Cerebellar cortex (tissue), 1 donor: ENCODE measurements around the gene RAB11B.
"Not testable (repeated sequence)": the region's sequence is repeated elsewhere in the genome, so short reads cannot be mapped to it uniquely, and the experiment has no call there.

Source experiments
- DNase-seq: peaks from one replicate; pipeline ENCODE4 v3.0.0-alpha.2; 2015; ENCODE audit warnings: low spot score

RAB11B gene

DNA sequence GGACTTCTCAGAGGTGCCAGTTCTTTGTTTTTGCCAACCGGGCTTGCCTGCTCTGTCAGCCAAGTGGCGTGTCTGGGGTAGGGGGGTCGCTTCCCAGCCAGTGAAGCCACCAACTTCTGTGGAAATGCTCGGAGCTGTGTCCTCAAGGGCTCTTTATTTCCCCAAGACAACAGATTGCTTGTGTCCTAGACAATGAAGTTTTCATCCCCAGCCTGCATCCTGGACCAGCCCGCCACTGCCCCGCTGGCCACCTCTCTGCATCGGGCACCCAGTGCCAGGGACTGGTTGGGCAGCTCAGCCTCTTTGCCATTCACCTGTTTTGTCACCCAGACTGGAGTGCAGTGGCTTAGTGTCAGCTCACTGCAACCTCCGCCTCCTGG, 3.7 kb downstream of the RAB11B start:
- no peak for DNase-seq

DNA sequence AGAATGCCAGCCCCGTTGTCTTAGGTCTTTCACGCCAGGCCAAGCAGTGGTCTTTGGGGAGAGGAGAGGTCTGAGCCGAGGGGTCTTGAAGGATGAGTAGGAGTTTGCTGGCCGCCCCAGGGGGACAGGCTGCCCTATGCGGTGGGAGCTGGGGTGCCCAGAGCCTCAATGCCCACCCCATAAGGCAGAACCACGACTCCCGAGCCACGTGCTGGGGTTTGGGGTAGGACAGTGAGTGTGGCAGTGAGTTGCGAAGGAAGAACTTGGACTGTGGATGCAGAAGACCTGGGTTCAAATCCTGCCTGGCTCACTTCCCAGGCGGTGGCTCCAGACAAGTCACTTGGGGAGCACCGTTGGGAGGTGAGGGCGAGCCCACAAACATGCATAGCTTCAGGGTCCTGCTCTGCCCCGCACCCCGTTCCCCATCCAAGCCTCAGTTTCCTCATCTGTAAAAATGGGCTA, 5.5 kb downstream of the RAB11B start:
- no peak for DNase-seq

DNA sequence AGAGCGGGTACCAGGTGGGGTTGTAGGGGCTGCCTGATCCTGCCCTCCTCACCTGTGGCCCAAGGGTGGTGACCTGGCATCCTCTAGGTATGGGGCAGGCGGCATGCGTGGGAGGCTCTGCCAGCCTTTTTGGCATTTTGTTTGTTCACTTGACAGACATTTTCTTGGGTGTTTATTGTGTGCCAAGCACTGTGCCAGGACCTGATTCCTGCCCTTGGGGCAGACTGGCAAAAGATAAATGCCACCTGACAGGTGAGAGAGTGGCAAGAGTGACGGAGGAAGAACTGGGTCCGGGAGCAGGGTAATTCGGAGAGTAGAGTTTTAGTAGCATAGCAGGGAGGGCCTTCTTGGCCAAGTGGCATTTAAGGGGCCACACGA, 6.0 kb downstream of the RAB11B start:
- DNase-seq, result no peak

DNA sequence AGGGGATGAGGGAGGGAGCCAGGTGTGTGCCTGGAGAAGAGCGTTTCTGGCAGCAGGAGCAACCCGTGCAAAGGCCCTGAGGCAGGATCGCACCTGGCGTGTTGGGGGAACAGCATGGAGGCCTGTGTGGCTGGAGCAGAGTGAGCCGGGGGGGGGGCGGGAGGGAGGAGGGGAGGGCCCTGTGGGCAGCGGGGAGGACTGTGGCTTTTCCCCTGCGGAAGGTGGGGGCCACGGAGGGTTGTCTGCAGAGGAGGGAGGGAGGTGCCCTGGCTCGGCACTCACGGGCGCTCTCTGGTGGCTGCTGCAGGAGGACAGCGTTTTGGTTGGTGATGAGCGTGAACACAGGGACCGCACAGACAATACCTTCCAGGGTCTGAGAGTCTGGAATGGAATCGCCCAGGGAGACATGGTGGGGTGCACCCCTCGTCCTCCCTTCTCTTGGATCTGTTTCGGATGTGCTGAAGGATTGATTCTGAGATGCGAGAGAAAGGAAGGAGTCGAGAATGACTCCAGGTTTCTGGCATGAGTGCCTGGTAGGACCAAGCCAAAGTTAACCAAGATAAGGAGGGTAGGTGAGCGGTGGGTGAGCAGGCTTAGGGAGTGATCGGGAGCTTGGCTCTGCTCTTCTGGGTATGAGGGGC, 6.5 kb downstream of the RAB11B start:
- DNase-seq, result peak; percentile 49

DNA sequence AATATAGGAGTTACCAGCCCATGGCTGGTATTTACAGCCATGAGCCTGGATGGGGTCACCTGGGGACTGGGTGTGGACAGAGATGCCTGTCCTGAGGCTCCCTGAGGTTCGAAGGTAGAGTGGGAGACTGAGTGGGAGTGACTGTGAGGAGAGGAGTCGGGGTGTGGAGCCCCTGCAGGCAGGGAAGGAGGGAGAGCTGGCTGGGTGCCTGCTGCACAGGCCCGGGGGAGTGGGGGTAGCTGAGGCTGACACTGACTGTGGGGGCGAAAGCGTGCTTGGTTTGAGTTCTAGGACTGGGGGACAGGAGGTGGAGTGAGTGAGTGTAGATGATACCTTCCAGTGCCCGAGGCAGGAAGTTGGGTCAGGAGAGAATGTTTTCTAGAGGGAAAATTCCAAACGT, 7.1 kb downstream of the RAB11B start:
- DNase-seq, result no peak

DNA sequence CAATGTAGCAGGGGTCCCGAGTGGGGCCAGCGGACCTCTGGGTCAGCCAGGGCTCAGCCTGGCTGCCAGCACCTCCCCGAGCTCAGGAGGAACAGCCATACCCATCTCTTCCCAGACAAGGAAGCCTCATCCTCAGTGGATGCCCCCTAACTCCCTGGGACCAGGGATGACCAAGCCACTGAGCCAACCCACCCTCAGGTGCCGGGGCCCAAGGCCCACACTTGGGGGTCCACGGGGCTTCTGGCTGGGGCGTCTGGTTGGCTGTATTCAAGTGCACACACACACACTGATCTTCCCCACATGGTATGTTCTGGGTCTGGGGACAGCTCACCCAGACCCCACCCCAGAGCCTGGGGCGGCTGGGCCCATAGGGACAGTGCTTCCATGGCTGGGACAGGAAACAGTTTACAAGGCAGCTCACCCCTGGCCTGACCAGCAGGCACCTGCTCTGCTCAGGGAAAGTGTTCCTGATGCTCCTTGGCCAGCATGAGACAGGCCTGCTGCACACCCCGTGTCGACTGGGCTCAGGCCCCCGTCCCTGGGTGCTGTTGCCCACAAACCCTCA, 7.7 kb downstream of the RAB11B start:
- DNase-seq, result no peak

DNA sequence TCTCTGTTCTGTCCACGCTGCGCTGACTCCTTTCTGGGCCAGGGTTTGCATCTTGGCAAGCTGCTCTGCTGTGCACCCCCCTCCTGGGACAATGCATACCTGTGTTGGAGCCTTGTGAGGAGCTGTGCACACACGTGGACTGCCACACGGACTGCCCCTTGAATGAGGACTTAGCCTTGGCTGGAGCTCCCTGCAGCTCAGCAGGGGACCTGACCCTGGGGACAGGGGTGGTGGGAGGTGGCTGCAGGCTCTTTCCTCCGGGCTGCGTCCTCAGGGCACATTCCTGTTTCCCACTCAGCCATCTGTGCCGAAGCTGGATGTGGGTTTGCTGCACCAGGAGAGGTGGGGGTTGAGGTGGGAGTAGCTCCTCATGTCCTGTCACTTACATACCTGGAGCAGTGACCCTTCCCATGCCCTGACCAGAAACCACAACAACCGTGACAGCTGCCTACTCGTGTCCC, 8.2 kb downstream of the RAB11B start:
- no peak for DNase-seq

DNA sequence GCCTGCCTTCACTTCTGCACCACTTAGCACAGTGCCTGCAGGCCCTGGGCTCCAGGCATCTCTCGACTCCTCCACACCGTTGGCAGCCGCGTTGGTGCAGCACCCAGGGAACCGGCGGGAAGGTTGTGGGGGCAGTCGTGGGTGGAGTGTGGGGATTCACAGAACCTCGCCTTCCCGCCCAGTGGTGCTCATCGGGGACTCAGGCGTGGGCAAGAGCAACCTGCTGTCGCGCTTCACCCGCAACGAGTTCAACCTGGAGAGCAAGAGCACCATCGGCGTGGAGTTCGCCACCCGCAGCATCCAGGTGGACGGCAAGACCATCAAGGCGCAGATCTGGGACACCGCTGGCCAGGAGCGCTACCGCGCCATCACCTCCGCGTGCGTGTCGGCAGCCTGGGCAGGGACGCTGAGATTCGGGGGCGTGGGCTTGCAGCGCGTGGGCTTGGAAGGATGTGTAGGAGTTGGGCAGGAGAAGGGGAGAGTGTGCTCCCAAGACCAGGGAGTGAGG, 9.6 kb downstream of the RAB11B start:
- DNase-seq, result no peak

DNA sequence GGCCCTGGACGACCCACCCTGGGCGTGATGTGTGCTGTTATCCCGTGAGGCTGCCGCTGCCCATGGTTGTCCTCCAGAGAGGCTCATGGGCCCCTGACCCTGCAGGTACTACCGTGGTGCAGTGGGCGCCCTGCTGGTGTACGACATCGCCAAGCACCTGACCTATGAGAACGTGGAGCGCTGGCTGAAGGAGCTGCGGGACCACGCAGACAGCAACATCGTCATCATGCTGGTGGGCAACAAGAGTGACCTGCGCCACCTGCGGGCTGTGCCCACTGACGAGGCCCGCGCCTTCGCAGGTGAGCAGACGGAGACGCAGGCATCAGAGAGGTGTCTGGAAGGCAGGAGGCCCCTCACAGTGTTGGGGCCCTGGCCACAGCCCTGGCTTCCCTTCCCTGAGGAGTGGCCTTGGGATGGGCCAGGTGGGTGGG, 11.8 kb downstream of the RAB11B start:
- no peak for DNase-seq

DNA sequence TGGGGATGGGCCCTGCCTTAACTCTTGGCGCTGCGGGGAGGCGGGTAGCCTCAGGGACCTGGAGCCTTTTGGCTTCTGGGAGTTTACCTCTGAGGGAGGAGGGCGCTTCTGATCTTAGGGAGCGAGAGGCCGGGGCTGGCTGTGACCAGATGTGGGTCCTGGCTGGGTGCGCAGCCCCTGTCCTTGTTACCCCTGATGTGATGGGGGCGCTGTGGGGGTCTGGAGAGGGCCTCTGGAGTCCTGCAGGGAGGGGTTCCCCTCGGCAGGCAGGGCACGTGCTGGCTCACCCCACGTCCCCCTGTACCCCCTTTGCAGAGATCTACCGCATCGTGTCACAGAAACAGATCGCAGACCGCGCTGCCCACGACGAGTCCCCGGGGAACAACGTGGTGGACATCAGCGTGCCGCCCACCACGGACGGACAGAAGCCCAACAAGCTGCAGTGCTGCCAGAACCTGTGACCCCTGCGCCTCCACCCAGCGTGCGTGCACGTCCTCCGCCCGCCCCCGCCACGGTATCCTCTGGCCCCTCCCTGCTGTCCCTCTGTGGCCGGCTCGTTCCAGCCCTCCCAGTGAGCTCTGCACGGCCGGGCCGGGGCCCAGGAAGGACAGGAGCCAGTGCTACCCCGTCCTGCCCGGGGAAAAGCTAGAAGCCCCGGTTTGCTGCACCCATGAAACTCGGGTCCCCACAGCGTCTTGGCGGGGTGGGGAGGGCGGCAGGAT, 13.1 kb downstream of the RAB11B start:
- no peak for DNase-seq

DNA sequence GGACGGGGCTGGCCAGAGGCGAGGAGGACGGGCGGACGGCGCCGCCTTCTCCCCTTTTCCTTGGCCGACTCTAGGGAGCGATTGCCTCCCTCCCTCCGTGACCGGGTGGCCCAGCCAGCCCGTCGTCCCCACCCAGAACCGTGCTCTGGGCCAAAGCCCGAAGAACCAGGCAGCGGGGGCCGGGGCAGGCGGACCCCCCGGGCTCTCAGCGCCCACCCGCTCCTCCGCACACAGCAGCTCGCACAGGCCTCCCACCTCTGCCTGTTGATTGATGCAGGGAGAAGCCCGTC, 13.6 kb downstream of the RAB11B start:
- no peak for DNase-seq

DNA sequence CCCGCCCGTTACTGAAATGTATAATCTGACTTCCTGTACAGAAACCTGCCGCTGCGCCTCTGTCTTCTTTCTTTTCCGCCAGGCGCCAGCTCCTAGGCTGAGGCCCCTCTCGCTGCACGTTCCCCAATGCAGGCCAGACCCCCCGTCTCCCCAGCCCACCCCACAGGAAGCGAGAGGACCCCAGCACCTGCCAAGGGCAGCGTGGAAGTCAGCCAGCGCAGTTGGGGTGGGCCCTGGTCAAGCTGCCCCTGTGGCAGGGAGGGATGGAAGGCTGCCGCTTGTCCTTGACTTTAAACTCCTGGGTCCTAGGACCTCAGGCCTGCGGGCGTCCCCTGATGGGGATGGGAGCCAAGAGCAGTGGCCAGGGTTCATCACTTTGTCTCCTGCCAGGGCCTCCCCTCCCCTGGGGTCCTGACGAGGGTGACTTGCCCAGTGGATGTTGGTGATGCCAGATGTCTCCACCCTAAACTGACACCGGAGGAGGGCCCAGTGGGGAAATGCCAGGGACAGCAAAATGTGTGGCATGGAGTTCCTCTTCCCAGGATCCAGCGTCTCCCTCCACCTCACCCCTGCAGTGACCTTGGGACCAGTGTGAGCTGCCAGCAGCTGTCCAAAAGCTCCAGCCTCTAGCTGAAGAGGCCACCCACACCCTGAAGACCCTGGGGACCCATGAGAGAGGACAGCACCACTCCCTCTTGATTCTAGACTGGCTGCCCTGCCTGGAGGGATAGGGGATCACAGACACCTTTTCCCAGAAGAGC, 14.4 kb downstream of the RAB11B start:
- DNase-seq, result no peak

DNA sequence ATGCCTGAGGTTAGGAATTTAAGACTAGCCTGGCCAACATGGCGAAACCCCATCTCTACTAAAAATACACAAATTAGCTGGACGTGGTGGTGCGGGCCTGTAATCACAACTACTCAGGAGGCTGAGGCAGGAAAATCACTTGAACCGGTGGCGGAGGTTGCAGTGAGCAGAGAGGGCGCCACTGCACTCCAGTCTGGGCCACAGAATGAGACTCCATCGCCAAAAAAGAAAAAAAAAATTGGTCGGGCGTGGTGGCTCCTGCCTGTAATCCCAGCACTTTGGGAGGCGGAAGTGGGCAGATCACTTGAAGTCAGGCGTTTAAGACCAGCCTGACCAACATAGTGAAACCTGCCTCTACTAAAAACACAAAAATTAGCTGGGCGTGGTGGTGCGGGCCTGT, 20.6 kb downstream of the RAB11B start:
- not testable (repeated sequence) for DNase-seq

DNA sequence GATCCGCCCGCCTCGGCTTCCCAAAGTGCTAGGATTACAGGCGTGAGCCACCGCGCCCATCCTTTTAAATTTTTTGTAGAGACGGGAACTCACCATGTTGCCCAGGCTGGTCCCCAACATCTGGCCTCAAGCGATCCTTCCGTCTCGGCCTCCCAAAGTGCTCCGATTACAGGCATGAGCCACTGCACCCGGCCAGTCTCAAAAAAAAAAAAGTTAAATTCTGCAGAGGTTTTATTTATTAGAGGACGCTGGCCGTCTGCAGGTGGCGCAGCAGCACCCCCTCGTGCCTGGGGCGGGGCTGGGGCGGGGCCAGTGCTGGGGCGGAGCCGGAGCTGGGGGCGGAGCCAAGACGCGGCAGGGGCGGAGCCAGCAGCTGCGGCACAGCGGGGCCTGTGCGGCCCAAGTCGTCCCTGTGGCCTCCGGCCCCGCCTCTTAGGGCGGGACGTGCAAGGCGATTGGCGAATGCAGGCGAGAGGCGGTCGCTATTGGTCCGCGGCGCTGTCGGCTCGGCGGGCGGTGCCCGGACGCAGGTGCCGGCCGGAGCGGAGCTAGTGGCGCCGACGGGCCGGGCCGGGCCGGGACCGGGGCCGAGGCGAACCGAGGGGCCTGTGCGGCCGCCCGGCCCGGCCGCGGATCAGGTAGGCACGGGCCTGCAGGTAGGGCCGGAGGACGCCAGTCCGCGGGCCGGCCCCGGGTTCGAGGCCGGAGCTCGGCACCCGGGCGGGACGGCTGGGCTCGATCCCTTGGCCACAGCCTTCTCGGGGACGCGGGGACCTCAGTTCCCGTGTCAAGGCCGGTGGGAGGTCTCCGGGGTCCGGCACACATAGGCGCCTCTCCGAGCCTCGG, 22.8 kb downstream of the RAB11B start, which contains the start of gene MARCHF2:
TSS of gene MARCHF2 (plus strand) at position 523 of the 846 bp plus-strand sequence. CDS start 8,536 bp downstream, outside the sequence.
- peak; percentile 96 for DNase-seq

DNA sequence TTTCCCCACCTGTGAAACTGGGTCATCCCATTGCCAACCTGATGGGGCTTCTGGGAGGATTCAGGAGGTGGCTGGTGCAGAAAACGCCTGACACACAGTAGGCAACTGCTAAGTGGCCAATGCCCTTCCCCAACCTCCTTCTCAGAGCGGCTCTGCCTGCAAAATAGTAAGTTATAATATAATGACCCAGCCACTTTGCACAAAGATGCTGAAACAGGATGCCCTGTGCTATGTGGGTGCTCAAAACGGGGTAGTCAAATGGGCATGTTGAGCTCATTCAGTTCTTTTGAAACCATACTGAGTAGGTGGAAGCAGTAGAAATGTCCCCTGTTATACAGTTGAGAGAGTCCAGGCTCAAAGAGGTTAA, 23.5 kb downstream of the RAB11B start:
- no peak for DNase-seq

DNA sequence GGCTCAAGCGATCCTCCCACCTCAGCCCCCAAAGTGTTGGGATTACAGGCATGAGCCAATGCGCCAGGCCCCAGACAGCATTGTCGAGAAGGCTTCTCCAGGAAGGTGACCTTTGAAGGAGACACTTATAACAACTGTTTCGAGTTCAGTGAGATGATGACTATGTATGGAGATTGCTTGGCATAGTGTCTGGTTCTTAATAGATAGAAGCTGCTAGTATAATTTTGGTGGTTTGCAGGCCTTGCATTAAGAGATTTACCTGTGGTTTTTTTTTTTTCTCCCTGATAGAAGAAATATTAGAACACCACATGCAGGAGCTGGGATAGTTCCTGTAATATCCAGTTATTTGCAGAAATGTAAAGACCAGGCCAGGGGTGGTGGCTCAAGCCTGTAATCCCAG, 26.6 kb downstream of the RAB11B start:
- DNase-seq, result no peak

DNA sequence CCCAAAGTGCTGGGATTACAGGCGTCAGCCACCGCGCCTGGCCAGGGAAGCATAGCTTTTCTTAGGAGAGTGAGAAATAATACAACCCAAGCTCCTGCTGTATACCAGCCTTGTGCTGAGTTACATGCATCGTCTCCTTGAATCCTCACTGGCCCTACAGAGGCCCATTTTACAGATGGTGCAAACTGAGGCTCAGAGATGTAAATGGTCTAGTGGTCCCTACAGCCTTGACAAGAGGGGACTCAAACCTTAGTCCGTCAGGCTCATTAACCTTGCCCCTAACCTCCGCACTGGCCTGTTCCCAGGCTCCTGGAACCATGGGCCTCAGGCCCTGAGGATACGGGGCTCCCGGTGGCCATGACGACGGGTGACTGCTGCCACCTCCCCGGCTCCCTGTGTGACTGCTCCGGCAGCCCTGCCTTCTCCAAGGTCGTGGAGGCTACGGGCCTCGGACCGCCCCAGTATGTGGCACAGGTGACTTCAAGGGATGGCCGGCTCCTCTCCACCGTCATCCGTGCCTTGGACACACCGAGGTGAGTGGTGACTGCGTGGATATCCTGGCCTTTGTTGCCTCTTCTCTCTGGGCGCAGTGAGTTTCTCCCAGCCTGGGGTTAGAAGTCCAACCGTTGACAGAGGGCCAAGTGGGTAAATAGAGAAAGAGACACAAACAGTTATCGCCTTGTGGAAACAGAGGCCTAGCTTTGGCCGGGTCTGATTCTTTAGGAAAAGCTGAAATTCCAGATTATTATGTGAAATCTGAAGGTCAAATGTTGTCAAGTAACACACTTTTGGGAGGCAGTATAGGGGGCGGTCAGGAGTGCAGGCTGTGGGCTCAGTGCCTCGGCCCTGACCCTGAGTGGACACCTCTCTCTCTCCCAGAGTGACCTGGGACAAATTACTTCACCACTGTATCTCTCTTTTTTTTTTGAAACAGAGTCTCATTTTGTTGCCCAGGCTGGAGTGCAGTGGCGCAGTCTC, 31.6 kb downstream of the RAB11B start:
- DNase-seq, result no peak

DNA sequence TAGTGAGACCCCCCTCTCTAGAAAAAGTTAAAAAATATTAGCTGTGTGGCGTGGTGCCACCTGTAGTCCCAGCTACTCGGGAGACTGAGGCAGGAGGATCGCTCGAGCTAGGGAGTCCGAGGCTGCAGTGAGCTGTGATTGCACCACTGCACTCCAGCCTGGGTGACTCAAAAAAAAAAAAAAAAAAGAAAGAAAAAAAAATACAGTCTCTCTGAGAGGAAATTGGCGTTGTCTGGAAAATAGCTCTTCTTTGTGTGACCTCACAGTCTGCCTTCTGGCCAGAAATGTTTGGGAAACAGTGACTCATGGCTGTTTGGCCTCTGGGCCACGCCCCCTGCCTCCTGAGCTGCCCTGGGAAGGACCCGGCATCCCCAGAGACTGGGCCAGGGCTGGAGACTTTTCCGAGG, 33.7 kb downstream of the RAB11B start:
- no peak for DNase-seq

DNA sequence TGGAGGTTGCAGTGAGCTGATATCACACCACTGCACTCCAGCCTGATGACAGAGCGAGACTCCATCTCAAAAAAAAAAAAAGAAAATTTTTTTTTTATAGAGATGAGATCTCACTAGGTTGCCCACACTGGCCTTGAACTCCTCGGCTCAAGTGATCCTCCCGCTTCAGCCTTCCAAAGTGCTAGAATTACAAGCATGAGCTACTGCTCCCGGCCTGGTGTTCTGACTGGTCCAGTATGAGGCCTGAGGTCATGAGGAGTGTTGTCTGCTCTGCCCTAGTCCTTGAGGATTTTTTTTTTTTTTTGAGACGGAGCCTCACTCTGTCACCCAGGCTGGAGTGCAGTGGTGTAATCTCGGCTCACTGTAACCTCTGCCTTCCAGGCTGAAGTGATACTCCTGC, 35.2 kb downstream of the RAB11B start:
- not testable (repeated sequence) for DNase-seq

DNA sequence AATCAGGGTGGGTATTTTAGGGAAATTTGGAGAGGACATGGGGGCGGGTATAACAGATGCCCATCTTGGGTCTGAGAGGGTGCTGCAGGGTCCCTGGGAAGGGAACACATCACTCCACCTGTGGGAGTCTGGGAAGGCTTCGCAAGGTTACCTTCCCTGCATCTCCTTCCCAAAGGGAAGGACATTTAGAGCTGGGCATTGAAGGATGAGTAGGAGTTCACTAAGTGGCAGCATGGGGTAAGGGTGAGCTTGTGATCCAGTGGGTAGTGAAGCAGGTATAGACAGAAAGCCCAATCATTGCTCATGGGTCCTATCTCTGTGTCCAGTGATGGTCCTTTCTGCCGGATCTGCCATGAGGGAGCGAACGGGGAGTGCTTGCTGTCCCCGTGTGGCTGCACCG, 36.1 kb downstream of the RAB11B start:
- no peak for DNase-seq
